Measurements from ENCODE around the gene BSN.

DNA sequence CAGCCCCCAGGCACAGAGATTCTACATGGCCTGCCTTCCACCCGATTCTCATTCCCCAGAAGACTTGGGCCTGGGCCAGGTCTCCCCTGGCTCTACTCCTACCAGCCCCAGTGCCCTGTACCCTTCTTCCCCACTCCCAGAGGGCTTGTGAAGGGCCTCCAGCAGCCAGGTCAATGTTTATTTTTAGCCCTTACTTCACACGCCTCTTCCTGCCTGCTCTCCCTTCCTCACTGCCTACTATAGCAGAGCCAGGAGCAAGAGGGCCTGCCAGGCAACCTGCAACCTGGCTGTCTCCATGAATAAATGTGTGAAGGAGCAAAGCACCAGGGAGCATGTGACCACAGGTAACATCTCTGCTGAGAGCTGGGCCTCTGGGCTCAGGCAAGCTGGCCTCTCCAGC, 93.5 kb downstream of the BSN start:
- TF ChIP-seq EZH2 (IDR thresholded peaks at IDR 0.05; ENCODE audit: low read depth, unreplicated experiment) (no peak), EZH2phosphoT487 (IDR thresholded peaks at IDR 0.05; ENCODE audit: unreplicated experiment) (no peak), POLR2AphosphoS5 (IDR thresholded peaks at IDR 0.05; ENCODE audit: low read depth) (no peak), JUNB (IDR thresholded peaks at IDR 0.05; ENCODE audit: unreplicated experiment) (no peak), CREB1 (CRISPR knock-in tag; IDR thresholded peaks at IDR 0.05; ENCODE audit: low read depth) (no peak), NANOG (IDR thresholded peaks at IDR 0.05; ENCODE audit: borderline replicate concordance) (no peak), ZNF114 (CRISPR knock-in tag; IDR thresholded peaks at IDR 0.05) (no peak), STAT1 (IDR thresholded peaks at IDR 0.05; ENCODE audit: unreplicated experiment) (no peak), ZNF331 (CRISPR knock-in tag; IDR thresholded peaks at IDR 0.05; ENCODE audit: low read depth) (no peak)
- TF ChIP-seq, protein P1, sequence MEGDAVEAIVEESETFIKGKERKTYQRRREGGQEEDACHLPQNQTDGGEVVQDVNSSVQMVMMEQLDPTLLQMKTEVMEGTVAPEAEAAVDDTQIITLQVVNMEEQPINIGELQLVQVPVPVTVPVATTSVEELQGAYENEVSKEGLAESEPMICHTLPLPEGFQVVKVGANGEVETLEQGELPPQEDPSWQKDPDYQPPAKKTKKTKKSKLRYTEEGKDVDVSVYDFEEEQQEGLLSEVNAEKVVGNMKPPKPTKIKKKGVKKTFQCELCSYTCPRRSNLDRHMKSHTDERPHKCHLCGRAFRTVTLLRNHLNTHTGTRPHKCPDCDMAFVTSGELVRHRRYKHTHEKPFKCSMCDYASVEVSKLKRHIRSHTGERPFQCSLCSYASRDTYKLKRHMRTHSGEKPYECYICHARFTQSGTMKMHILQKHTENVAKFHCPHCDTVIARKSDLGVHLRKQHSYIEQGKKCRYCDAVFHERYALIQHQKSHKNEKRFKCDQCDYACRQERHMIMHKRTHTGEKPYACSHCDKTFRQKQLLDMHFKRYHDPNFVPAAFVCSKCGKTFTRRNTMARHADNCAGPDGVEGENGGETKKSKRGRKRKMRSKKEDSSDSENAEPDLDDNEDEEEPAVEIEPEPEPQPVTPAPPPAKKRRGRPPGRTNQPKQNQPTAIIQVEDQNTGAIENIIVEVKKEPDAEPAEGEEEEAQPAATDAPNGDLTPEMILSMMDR (conservative IDR thresholded peaks at IDR 0.05; ENCODE audit: low read depth in 2 of 2) = no peak
- TF ChIP-seq, protein P2, sequence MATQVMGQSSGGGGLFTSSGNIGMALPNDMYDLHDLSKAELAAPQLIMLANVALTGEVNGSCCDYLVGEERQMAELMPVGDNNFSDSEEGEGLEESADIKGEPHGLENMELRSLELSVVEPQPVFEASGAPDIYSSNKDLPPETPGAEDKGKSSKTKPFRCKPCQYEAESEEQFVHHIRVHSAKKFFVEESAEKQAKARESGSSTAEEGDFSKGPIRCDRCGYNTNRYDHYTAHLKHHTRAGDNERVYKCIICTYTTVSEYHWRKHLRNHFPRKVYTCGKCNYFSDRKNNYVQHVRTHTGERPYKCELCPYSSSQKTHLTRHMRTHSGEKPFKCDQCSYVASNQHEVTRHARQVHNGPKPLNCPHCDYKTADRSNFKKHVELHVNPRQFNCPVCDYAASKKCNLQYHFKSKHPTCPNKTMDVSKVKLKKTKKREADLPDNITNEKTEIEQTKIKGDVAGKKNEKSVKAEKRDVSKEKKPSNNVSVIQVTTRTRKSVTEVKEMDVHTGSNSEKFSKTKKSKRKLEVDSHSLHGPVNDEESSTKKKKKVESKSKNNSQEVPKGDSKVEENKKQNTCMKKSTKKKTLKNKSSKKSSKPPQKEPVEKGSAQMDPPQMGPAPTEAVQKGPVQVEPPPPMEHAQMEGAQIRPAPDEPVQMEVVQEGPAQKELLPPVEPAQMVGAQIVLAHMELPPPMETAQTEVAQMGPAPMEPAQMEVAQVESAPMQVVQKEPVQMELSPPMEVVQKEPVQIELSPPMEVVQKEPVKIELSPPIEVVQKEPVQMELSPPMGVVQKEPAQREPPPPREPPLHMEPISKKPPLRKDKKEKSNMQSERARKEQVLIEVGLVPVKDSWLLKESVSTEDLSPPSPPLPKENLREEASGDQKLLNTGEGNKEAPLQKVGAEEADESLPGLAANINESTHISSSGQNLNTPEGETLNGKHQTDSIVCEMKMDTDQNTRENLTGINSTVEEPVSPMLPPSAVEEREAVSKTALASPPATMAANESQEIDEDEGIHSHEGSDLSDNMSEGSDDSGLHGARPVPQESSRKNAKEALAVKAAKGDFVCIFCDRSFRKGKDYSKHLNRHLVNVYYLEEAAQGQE (IDR thresholded peaks at IDR 0.05; ENCODE audit: unreplicated experiment) = no peak
- TF ChIP-seq, protein P3, sequence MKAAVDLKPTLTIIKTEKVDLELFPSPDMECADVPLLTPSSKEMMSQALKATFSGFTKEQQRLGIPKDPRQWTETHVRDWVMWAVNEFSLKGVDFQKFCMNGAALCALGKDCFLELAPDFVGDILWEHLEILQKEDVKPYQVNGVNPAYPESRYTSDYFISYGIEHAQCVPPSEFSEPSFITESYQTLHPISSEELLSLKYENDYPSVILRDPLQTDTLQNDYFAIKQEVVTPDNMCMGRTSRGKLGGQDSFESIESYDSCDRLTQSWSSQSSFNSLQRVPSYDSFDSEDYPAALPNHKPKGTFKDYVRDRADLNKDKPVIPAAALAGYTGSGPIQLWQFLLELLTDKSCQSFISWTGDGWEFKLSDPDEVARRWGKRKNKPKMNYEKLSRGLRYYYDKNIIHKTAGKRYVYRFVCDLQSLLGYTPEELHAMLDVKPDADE (IDR thresholded peaks at IDR 0.05) = no peak
- TF ChIP-seq, protein P4, sequence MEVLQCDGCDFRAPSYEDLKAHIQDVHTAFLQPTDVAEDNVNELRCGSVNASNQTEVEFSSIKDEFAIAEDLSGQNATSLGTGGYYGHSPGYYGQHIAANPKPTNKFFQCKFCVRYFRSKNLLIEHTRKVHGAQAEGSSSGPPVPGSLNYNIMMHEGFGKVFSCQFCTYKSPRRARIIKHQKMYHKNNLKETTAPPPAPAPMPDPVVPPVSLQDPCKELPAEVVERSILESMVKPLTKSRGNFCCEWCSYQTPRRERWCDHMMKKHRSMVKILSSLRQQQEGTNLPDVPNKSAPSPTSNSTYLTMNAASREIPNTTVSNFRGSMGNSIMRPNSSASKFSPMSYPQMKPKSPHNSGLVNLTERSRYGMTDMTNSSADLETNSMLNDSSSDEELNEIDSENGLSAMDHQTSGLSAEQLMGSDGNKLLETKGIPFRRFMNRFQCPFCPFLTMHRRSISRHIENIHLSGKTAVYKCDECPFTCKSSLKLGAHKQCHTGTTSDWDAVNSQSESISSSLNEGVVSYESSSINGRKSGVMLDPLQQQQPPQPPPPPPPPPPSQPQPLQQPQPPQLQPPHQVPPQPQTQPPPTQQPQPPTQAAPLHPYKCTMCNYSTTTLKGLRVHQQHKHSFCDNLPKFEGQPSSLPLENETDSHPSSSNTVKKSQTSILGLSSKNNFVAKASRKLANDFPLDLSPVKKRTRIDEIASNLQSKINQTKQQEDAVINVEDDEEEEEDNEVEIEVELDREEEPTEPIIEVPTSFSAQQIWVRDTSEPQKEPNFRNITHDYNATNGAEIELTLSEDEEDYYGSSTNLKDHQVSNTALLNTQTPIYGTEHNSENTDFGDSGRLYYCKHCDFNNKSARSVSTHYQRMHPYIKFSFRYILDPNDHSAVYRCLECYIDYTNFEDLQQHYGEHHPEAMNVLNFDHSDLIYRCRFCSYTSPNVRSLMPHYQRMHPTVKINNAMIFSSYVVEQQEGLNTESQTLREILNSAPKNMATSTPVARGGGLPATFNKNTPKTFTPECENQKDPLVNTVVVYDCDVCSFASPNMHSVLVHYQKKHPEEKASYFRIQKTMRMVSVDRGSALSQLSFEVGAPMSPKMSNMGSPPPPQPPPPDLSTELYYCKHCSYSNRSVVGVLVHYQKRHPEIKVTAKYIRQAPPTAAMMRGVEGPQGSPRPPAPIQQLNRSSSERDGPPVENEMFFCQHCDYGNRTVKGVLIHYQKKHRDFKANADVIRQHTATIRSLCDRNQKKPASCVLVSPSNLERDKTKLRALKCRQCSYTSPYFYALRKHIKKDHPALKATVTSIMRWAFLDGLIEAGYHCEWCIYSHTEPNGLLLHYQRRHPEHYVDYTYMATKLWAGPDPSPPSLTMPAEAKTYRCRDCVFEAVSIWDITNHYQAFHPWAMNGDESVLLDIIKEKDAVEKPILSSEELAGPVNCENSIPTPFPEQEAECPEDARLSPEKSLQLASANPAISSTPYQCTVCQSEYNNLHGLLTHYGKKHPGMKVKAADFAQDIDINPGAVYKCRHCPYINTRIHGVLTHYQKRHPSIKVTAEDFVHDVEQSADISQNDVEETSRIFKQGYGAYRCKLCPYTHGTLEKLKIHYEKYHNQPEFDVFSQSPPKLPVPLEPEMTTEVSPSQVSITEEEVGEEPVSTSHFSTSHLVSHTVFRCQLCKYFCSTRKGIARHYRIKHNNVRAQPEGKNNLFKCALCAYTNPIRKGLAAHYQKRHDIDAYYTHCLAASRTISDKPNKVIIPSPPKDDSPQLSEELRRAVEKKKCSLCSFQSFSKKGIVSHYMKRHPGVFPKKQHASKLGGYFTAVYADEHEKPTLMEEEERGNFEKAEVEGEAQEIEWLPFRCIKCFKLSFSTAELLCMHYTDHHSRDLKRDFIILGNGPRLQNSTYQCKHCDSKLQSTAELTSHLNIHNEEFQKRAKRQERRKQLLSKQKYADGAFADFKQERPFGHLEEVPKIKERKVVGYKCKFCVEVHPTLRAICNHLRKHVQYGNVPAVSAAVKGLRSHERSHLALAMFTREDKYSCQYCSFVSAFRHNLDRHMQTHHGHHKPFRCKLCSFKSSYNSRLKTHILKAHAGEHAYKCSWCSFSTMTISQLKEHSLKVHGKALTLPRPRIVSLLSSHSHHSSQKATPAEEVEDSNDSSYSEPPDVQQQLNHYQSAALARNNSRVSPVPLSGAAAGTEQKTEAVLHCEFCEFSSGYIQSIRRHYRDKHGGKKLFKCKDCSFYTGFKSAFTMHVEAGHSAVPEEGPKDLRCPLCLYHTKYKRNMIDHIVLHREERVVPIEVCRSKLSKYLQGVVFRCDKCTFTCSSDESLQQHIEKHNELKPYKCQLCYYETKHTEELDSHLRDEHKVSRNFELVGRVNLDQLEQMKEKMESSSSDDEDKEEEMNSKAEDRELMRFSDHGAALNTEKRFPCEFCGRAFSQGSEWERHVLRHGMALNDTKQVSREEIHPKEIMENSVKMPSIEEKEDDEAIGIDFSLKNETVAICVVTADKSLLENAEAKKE (CRISPR knock-in tag; IDR thresholded peaks at IDR 0.05) = no peak
